ENCODE measurements around the gene PYHIN1. TPM values are rescaled to one million over a fixed set of nuclear protein-coding genes. Genes with fewer than 3 reads are reported as not detected.
A peak's percentile ranks its signal among the peaks of the same experiment; 100 is the strongest.

PYHIN1 gene
- total RNA-seq, 1 experiment from 2014 or later = not detected

DNA sequence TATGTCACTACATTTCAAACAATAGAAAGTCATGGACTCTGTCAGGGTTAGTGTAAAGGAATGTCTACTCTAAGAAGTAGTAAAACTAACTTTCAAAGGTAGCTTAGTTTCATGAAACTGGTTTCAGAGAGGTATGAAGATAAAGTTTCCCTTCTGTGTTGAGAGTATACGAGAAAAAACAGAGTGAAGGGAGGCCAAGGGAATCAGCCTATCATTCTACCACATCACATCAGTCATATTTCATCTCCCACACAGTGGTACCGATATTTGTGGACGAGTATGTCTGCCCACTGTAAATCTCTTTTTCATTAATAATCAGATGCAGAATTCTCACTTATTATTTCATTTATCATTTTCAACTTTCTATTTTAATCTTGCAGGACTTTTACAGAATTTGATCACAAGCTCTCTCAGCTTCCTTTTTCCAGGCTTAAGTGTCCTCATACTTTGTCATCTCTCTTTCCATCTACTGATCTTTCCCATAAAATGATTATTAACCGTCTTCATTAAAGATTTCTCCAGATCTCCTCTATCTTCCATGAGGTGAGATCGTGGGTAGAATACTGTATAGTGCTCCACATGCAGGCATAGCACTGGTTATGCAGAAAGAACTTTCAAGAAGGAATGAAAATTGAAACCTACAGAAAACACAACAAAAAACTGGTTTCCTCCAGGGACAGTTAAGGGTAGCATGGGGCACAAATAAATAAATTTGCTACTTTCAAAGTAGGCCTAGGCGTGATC, 66.9 kb downstream of the PYHIN1 start:
- H3K27ac Mint-ChIP-seq (ENCODE audit: unreplicated experiment) = peak overlapping the region; percentile 38
- TF ChIP-seq, protein P1, sequence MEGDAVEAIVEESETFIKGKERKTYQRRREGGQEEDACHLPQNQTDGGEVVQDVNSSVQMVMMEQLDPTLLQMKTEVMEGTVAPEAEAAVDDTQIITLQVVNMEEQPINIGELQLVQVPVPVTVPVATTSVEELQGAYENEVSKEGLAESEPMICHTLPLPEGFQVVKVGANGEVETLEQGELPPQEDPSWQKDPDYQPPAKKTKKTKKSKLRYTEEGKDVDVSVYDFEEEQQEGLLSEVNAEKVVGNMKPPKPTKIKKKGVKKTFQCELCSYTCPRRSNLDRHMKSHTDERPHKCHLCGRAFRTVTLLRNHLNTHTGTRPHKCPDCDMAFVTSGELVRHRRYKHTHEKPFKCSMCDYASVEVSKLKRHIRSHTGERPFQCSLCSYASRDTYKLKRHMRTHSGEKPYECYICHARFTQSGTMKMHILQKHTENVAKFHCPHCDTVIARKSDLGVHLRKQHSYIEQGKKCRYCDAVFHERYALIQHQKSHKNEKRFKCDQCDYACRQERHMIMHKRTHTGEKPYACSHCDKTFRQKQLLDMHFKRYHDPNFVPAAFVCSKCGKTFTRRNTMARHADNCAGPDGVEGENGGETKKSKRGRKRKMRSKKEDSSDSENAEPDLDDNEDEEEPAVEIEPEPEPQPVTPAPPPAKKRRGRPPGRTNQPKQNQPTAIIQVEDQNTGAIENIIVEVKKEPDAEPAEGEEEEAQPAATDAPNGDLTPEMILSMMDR (IDR thresholded peaks at IDR 0.05; ENCODE audit: unreplicated experiment) = no peak
- intact Hi-C loops (cut with micrococcal nuclease; ENCODE audit: unreplicated experiment) = loop anchor here (2.0 to 5.0 kb wide), 5 partner anchors 201 to 873 kb away; no protein-coding TSS in a partner anchor

DNA sequence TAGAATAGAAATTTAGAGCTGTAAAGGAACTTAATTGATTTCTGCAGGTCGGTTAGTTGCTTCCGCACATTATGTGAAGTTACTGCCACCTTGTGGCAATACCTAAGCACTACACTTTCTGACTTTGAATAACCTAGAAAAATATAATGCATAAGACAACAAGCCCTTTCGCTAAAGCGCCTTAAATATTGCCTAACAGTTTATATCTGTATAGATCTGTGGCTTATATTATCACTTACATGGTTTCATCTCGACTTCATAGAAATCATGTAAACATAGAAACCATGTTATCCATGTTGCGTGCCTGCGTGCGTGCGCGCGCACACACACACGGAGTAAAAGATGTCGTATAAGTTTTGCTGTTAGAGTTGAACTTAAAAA, 67.4 kb downstream of the PYHIN1 start:
- Mint-ChIP-seq H3K27me3 (ENCODE audit: unreplicated experiment) (no peaks in the 10 kb centered on the region), H3K36me3 (ENCODE audit: insufficient read depth, unreplicated experiment) (no peaks in the 10 kb centered on the region), H3K4me1 (ENCODE audit: low read depth, unreplicated experiment) (peaks cover 29% of the 10 kb centered on the region), H3K27ac (ENCODE audit: unreplicated experiment) (peak overlapping the region; percentile 38), H3K4me3 (ENCODE audit: low read depth, unreplicated experiment) (peak overlapping the region; percentile 63), H3K9me3 (ENCODE audit: low read depth, unreplicated experiment) (no peaks in the 10 kb centered on the region)
- TF ChIP-seq, protein P1 (IDR thresholded peaks at IDR 0.05; ENCODE audit: unreplicated experiment) = peak; percentile 83
- CTCF ChIA-PET = interaction anchor here (1.0 to 1.3 kb wide), 5 partner anchors 11 to 1036 kb away, joined by 3 to 7 read pairs (median 3); partner anchors contain the start of gene IFI16
- DNase-seq = peak; percentile 51
- no TSS peak for BruUV-seq (replicated peaks)
- intact Hi-C loops (cut with micrococcal nuclease; ENCODE audit: unreplicated experiment) = loop anchor here (1.0 to 5.0 kb wide), 6 partner anchors 74 to 874 kb away; no protein-coding TSS in a partner anchor

More for the DNA sequence above, 66.9 kb downstream of the PYHIN1 start:
- Mint-ChIP-seq H3K27me3 (ENCODE audit: unreplicated experiment) (no peaks in the 10 kb centered on the region), H3K4me1 (ENCODE audit: low read depth, unreplicated experiment) (peaks cover 29% of the 10 kb centered on the region), H3K4me3 (ENCODE audit: low read depth, unreplicated experiment) (peak overlapping the region; percentile 63), H3K9me3 (ENCODE audit: low read depth, unreplicated experiment) (no peaks in the 10 kb centered on the region), H3K36me3 (ENCODE audit: insufficient read depth, unreplicated experiment) (no peaks in the 10 kb centered on the region)
- CTCF ChIA-PET = interaction anchor here (1.0 to 1.3 kb wide), 5 partner anchors 11 to 1036 kb away, joined by 3 to 7 read pairs (median 3); partner anchors contain the start of gene IFI16
- no peak for DNase-seq
- no TSS peak for BruUV-seq (replicated peaks)

DNA sequence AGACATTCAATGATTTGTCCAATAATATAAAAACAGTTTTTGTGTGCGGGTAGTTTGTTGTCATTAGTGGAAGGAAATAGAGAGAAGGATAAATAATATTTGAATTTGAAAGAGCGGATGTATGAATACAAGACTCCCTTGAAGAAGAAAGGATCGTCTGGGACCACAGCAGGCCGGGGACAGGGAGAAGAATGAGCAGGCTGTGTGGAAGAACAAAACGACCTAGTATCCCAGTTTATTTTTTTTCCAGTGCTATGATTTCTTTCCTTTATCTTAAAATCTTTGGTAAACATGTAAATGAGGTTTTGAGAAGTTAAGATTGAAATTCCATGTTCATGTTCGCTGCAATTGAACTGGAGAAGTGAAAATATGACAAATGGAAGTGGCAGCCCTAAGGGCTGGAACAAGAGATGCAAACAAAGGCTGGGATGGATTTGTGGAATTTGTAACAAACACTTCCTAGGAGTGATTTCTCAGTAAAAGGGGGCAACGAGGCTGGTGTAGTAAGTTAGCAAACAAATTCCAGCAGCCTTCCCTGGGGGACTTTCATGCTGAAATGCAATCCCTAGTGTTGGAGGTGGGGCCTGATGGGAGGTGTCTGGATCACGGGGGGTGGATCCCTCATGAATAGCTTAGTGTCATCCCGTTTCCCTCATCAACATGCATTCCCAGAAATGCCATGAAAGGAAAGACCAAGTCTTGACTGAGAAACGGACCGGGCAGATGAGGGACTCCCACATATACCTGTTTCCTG, 68.1 kb downstream of the PYHIN1 start:
- DNase-seq = peak; percentile 40
- Mint-ChIP-seq H3K4me1 (ENCODE audit: low read depth, unreplicated experiment) (peaks cover 29% of the 10 kb centered on the region), H3K9me3 (ENCODE audit: low read depth, unreplicated experiment) (no peaks in the 10 kb centered on the region), H3K36me3 (ENCODE audit: insufficient read depth, unreplicated experiment) (no peaks in the 10 kb centered on the region), H3K27ac (ENCODE audit: unreplicated experiment) (peak overlapping the region; percentile 38), H3K4me3 (ENCODE audit: low read depth, unreplicated experiment) (peak overlapping the region; percentile 63), H3K27me3 (ENCODE audit: unreplicated experiment) (no peaks in the 10 kb centered on the region)
- TF ChIP-seq, protein P1 (IDR thresholded peaks at IDR 0.05; ENCODE audit: unreplicated experiment) = no peak
- CTCF ChIA-PET = interaction anchor here (1.9 kb wide), 1 partner anchor 11 kb away, joined by 5 read pairs; the partner anchor contains the start of gene IFI16
- no TSS peak for BruUV-seq (replicated peaks)
- intact Hi-C loops (cut with micrococcal nuclease; ENCODE audit: unreplicated experiment) = loop anchor here (1.0 to 10.0 kb wide), 7 partner anchors 73 to 875 kb away; no protein-coding TSS in a partner anchor

DNA sequence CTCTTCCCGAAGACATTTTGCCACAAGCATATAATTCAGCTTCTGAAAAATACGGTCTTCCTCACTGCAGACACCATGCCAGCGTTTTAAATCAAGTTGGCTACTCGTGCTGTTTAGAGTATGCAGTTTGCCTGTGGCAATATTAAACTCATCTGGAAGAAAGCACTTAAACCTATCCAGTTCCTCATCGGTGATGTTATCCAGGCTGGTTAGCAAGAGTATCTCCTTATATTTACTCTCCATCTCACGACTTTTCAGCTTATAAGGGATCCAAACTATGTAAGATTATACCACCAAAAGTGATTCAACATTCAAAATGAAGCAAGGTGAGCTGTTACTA, 68.7 kb downstream of the PYHIN1 start:
- DNase-seq = no peak
- CTCF ChIA-PET = interaction anchor here (1.9 kb wide), 1 partner anchor 10 kb away, joined by 5 read pairs; the partner anchor contains the start of gene IFI16
- Mint-ChIP-seq H3K36me3 (ENCODE audit: insufficient read depth, unreplicated experiment) (no peaks in the 10 kb centered on the region), H3K27ac (ENCODE audit: unreplicated experiment) (peak overlapping the region; percentile 38), H3K4me1 (ENCODE audit: low read depth, unreplicated experiment) (peaks cover 29% of the 10 kb centered on the region), H3K27me3 (ENCODE audit: unreplicated experiment) (no peaks in the 10 kb centered on the region), H3K9me3 (ENCODE audit: low read depth, unreplicated experiment) (no peaks in the 10 kb centered on the region), H3K4me3 (ENCODE audit: low read depth, unreplicated experiment) (peak overlapping the region; percentile 63)
- BruUV-seq (replicated peaks) = TSS peak; percentile 81
- TF ChIP-seq, protein P1 (IDR thresholded peaks at IDR 0.05; ENCODE audit: unreplicated experiment) = no peak
- intact Hi-C loops (cut with micrococcal nuclease; ENCODE audit: unreplicated experiment) = loop anchor here (10.0 kb wide), 1 partner anchor 345 kb away; no protein-coding TSS in a partner anchor
